IgD-negative memory B cell (primary cell): Measurements from ENCODE around the gene TMEM190. TPM values are rescaled to one million over a fixed set of nuclear protein-coding genes. Genes with fewer than 3 reads are reported as not detected.

ENCODE experiments used
- polyA plus RNA-seq: library from polyadenylated mRNA; unstranded; fragments of 300-500 nt; fragmentation: Illumina TruSeq; gene quantifications from one replicate; pipeline ENCODE4 v1.2.3, GENCODE V29; 2021

Gene TMEM190
- polyA plus RNA-seq, 1 donor from 2014 or later, result not detected

Other genes starting within 250 kb of the TMEM190 start
- not detected for gene TNNT1, start 227.6 kb upstream of the TMEM190 start, polyA plus RNA-seq
- gene TNNI3, start 219.1 kb upstream of the TMEM190 start, polyA plus RNA-seq, result not detected
- gene DNAAF3, start 210.2 kb upstream of the TMEM190 start, polyA plus RNA-seq, result not detected
- gene SYT5, start 196.5 kb upstream of the TMEM190 start, polyA plus RNA-seq, result 0.43 TPM
- gene PTPRH, start 167.3 kb upstream of the TMEM190 start, polyA plus RNA-seq, result not detected
- 1.4 TPM for gene TMEM86B, start 148.1 kb upstream of the TMEM190 start, polyA plus RNA-seq
- gene PPP6R1, start 117.8 kb upstream of the TMEM190 start, polyA plus RNA-seq, result 47.0 TPM
- 34.1 TPM for gene HSPBP1, start 96.7 kb upstream of the TMEM190 start, polyA plus RNA-seq
- gene BRSK1, start 92.8 kb upstream of the TMEM190 start, polyA plus RNA-seq, result 0.34 TPM
- not detected for gene TMEM150B, start 51.5 kb upstream of the TMEM190 start, polyA plus RNA-seq
- gene KMT5C, start 37.0 kb upstream of the TMEM190 start, polyA plus RNA-seq, result 2.3 TPM
- gene COX6B2, start 22.1 kb upstream of the TMEM190 start, polyA plus RNA-seq, result not detected
- not detected for gene GARIN5B, start 13.6 kb upstream of the TMEM190 start, polyA plus RNA-seq
- not detected for gene IL11, start 6.4 kb upstream of the TMEM190 start, polyA plus RNA-seq
- 1.1 TPM for gene TMEM238, start 7.5 kb downstream of the TMEM190 start, polyA plus RNA-seq
- 825 TPM for gene RPL28, start 9.1 kb downstream of the TMEM190 start, polyA plus RNA-seq
- gene UBE2S, start 31.0 kb downstream of the TMEM190 start, polyA plus RNA-seq, result 37.6 TPM
- not detected for gene SHISA7, start 66.5 kb downstream of the TMEM190 start, polyA plus RNA-seq
- gene ISOC2, start 84.8 kb downstream of the TMEM190 start, polyA plus RNA-seq, result 40.0 TPM
- gene C19orf85, start 87.9 kb downstream of the TMEM190 start, polyA plus RNA-seq, result not detected
- 0.34 TPM for gene ZNF628, start 99.8 kb downstream of the TMEM190 start, polyA plus RNA-seq
- gene NAT14, start 108.4 kb downstream of the TMEM190 start, polyA plus RNA-seq, result 6.1 TPM
- gene SSC5D, start 111.6 kb downstream of the TMEM190 start, polyA plus RNA-seq, result not detected
- gene SBK2, start 160.3 kb downstream of the TMEM190 start, polyA plus RNA-seq, result not detected
- gene SBK3, start 168.7 kb downstream of the TMEM190 start, polyA plus RNA-seq, result not detected
- 0.79 TPM for gene ZNF579, start 204.0 kb downstream of the TMEM190 start, polyA plus RNA-seq
- 3.1 TPM for gene FIZ1, start 222.7 kb downstream of the TMEM190 start, polyA plus RNA-seq
- gene ZNF524, start 223.5 kb downstream of the TMEM190 start, polyA plus RNA-seq, result 49.6 TPM
- gene ZNF865, start 228.8 kb downstream of the TMEM190 start, polyA plus RNA-seq, result 0.36 TPM
- gene ZNF784, start 247.7 kb downstream of the TMEM190 start, polyA plus RNA-seq, result 2.4 TPM